Fibroblast of the aortic adventitia (primary cell): ENCODE measurements around the gene XG. TPM values are rescaled to one million over a fixed set of nuclear protein-coding genes. Genes with fewer than 3 reads are reported as not detected.
"Not testable (repeated sequence)": the region's sequence is repeated elsewhere in the genome, so short reads cannot be mapped to it uniquely, and the experiment has no call there.

Experiments
- DNase-seq: peaks from one replicate; pipeline ENCODE4 v3.0.0-alpha.2; 2010; ENCODE audit warnings: low read depth
- H3K4me3 ChIP-seq: 2 replicates; pipeline ENCODE4 v1.5.1; 2011; ENCODE audit warnings: low read depth, mild to moderate bottlenecking, control low read depth, low read length, moderate library complexity
- CTCF ChIP-seq: IDR thresholded peaks from 2 replicates; pipeline ENCODE4 v1.5.1; 2011; ENCODE audit warnings: mild to moderate bottlenecking, low read length, control low read depth, inconsistent platforms; ENCODE audit not compliant: insufficient read depth
- total RNA-seq: library from RNA; depleted of rRNA; stranded (reverse); fragments of >200 nt; gene quantifications from 2 replicates; pipeline ENCODE4 v1.2.3, GENCODE V29; 2012; ENCODE audit warnings: low replicate concordance

The XG gene
- total RNA-seq, 1 donor: 50.4 TPM

- DNase-seq: no peak
- no peak for TF ChIP-seq CTCF
- H3K4me3 ChIP-seq: no peak overlapping the region
Measured at GRCh38 chrX:2733286-2733685, 18.6 kb upstream of the XG start.

GRCh38 chrX:2735270-2735669 is 16.6 kb upstream of the XG start:
- no peak for TF ChIP-seq CTCF
- H3K4me3 ChIP-seq: no peak overlapping the region
- DNase-seq: no peak

- H3K4me3 ChIP-seq: no peak overlapping the region
- no peak for DNase-seq
- no peak for TF ChIP-seq CTCF
Measured at GRCh38 chrX:2740672-2741071, 11.2 kb upstream of the XG start.

GRCh38 chrX:2741386-2741785 is 10.5 kb upstream of the XG start:
- H3K4me3 ChIP-seq: no peak overlapping the region
- TF ChIP-seq CTCF: no peak
- DNase-seq: no peak

- H3K4me3 ChIP-seq, DNase-seq: not testable (repeated sequence)
Measured at GRCh38 chrX:2746250-2746649, 5.6 kb upstream of the XG start.

GRCh38 chrX:2748171-2748814 is 3.5 kb upstream of the XG start:
- H3K4me3 ChIP-seq: no peak overlapping the region
- DNase-seq: no peak
- no peak for TF ChIP-seq CTCF

GRCh38 chrX:2748815-2749188 is 3.0 kb upstream of the XG start:
- no peak for TF ChIP-seq CTCF
- DNase-seq: no peak
- no peak overlapping the region for H3K4me3 ChIP-seq
